H1 (cell line): Measurements from ENCODE around the gene TMEM169.

Experiments
- ATF2 ChIP-seq: IDR thresholded peaks from 2 replicates; pipeline ENCODE4 v1.6.1; 2012; ENCODE audit warnings: low read length, inconsistent platforms
- CEBPB ChIP-seq: IDR thresholded peaks from 2 replicates; pipeline ENCODE4 v1.6.1; 2012; ENCODE audit warnings: low read depth, low read length
- CTCF ChIP-seq, 3 experiments: IDR thresholded peaks; 1 replicate in 2 of 3; 2 replicates in 1 of 3; pipeline versions ENCODE4 v1.5.1 to v1.6.1; 2011; ENCODE audit warnings: low read length in 3 of 3, mild to moderate bottlenecking in 3 of 3, inconsistent platforms in 2 of 3, low read depth in 1 of 3, moderate library complexity in 1 of 3; ENCODE audit not compliant: insufficient read depth in 1 of 3; ENCODE audit errors: control extremely low read depth in 1 of 3
- EZH2 ChIP-seq: fragments of 200-600 bp; sonication (generic); IDR thresholded peaks from 2 replicates; pipeline ENCODE4 v1.7.1; 2012; ENCODE audit warnings: low read depth, mild to moderate bottlenecking, moderate library complexity, low read length, inconsistent platforms; ENCODE audit not compliant: severe bottlenecking
- SP1 ChIP-seq: IDR thresholded peaks from 2 replicates; pipeline ENCODE4 v1.6.1; 2011; ENCODE audit warnings: low read depth, low read length

DNA sequence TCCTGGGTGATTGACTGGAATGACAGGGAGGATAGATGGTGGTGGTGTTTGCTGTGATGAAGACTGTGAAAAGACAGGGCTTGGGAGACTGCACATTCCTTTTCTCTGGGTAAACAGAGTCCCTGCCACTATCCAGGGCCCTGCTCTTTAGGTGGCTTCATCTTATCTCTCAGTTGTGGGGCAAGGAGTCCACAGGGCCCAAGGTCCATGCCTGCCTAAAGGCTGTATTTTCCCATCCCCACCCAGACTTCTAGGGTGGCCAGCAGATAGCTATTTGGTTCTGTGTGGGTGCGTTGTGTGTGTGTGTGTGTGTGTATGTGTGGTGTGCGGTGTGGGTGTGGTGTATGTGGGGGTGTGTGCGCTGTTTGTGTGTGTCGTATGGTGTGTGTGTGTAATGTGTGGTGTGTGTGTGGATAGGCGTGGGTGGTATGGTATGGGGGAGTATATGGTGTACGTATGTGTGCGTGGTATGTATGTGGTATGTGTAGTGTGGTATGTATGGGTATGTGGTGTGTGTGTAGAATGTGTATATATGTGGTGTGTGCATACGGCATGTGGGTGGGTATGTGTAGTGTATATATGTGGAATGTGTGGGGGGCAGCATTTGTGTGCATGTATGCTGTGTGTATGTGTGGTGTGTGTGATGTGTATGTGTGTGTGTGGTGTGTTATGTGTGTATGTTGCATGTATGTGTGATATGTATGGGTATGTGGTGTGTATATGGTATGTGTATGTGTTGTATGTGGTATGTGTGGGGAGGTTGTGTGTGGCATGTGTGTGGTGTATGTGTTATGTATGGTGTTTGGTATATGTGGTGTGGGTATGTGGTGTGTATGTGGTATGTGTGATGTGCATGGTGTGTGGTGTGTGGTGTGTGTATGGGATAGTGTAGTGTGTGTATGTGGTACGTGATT lies 17.0 kb downstream of the TMEM169 start:
- TF ChIP-seq EZH2 (no peak), SP1 (no peak), CTCF (IDR thresholded peaks at IDR 0.05; ENCODE audit: control extremely low read depth in 1 of 3, insufficient read depth in 1 of 3, low read depth in 1 of 3, low read length in 3 of 3) (no peak), ATF2 (no peak), CEBPB (no peak)
